NB4 (cell line): ENCODE results near the gene CAMK2N1.

Experiments used
- DNase-seq: peaks from one replicate; pipeline ENCODE4 v3.0.0; 2010; ENCODE audit warnings: low read depth
- H3K4me3 ChIP-seq: one replicate; pipeline ENCODE4 v1.5.1; 2011; ENCODE audit warnings: mild to moderate bottlenecking, low read depth, low read length, moderate library complexity
- MYC ChIP-seq: IDR thresholded peaks from 2 replicates; pipeline ENCODE4 v1.6.1; 2011; ENCODE audit warnings: low read depth, low read length
- POLR2A ChIP-seq: IDR thresholded peaks from 2 replicates; pipeline ENCODE4 v1.6.1; 2011; ENCODE audit warnings: mild to moderate bottlenecking; ENCODE audit not compliant: insufficient read length; ENCODE audit errors: extremely low read depth
- TF ChIP-seq, protein P1 (sequence below): IDR thresholded peaks from one replicate; pipeline ENCODE4 v1.5.1; 2012; ENCODE audit warnings: low read depth, low read length
- TF ChIP-seq, protein P2 (sequence below): IDR thresholded peaks from 2 replicates; pipeline ENCODE4 v1.6.1; 2011; ENCODE audit warnings: low read depth, low read length

The CAMK2N1 gene

DNA sequence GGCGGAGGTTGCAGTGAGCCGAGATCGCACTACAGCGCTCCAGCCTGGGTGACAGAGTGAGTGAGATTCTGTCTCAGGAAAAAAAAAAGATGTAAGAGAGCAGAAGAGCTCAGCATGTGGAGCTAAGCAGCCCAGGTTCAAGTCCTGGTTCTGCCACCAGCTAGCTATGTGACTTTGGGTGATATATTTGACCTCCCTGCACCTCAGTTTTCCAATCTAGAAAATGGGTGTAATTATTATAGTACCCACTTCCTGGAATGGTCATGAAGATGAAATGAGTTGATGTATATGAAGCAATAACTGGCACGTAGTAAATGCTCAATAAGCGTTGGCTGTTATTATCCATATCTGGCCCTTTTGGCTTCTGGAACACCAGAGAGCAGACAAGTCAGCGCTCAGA, 38.2 kb downstream of the CAMK2N1 start:
- DNase-seq: no peak
- TF ChIP-seq POLR2A: no peak
- TF ChIP-seq, protein P1, sequence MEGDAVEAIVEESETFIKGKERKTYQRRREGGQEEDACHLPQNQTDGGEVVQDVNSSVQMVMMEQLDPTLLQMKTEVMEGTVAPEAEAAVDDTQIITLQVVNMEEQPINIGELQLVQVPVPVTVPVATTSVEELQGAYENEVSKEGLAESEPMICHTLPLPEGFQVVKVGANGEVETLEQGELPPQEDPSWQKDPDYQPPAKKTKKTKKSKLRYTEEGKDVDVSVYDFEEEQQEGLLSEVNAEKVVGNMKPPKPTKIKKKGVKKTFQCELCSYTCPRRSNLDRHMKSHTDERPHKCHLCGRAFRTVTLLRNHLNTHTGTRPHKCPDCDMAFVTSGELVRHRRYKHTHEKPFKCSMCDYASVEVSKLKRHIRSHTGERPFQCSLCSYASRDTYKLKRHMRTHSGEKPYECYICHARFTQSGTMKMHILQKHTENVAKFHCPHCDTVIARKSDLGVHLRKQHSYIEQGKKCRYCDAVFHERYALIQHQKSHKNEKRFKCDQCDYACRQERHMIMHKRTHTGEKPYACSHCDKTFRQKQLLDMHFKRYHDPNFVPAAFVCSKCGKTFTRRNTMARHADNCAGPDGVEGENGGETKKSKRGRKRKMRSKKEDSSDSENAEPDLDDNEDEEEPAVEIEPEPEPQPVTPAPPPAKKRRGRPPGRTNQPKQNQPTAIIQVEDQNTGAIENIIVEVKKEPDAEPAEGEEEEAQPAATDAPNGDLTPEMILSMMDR: no peak
- TF ChIP-seq, protein P2, sequence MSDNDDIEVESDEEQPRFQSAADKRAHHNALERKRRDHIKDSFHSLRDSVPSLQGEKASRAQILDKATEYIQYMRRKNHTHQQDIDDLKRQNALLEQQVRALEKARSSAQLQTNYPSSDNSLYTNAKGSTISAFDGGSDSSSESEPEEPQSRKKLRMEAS: no peak
- TF ChIP-seq MYC: no peak
- H3K4me3 ChIP-seq: no peak overlapping the region

DNA sequence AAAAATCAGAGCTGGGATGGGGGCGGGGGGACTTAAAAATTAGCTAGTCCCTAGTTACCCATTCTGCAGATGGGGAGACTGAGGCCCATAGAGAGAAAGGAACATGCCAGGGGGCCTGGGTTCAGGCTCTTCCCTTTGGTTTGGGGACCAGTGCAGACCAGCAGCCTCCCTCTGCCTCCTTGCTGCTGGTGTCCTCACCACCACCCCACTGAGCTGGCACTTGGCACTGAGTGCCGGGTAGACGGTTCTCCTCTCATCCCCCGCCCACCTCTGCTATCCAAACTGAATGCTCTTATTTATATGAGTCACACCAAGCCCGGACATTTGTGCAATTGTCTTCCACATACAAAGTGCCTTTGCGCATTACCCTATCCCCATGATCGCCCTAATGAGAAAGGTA, 39.2 kb downstream of the CAMK2N1 start:
- DNase-seq: no peak

DNA sequence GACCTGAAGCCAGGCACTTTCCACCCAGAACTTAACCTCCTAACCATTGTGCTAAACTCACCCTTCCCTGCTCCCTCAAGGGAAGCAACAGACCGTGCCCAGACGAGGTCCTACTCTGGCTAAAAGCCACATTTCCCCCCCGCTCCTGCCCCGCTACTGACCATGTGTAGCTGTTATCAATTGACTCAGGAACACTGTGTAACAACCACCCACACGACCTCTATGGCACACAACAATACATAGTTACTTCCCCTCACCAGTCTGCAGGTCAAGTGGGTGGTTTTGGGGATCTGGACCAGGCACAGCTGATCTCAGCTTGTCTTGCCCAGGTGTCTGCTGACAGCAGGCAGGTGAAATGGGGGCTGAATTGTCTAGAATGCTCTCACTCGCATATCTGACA, 40.1 kb downstream of the CAMK2N1 start:
- no peak overlapping the region for H3K4me3 ChIP-seq
- DNase-seq: no peak
- TF ChIP-seq POLR2A: no peak
- TF ChIP-seq, protein P2: no peak
- TF ChIP-seq, protein P1: no peak

More for the DNA sequence above, 39.2 kb downstream of the CAMK2N1 start:
- no peak overlapping the region for H3K4me3 ChIP-seq
- TF ChIP-seq POLR2A (no peak), MYC (no peak)
- TF ChIP-seq, protein P1: no peak
- TF ChIP-seq, protein P2: no peak

DNA sequence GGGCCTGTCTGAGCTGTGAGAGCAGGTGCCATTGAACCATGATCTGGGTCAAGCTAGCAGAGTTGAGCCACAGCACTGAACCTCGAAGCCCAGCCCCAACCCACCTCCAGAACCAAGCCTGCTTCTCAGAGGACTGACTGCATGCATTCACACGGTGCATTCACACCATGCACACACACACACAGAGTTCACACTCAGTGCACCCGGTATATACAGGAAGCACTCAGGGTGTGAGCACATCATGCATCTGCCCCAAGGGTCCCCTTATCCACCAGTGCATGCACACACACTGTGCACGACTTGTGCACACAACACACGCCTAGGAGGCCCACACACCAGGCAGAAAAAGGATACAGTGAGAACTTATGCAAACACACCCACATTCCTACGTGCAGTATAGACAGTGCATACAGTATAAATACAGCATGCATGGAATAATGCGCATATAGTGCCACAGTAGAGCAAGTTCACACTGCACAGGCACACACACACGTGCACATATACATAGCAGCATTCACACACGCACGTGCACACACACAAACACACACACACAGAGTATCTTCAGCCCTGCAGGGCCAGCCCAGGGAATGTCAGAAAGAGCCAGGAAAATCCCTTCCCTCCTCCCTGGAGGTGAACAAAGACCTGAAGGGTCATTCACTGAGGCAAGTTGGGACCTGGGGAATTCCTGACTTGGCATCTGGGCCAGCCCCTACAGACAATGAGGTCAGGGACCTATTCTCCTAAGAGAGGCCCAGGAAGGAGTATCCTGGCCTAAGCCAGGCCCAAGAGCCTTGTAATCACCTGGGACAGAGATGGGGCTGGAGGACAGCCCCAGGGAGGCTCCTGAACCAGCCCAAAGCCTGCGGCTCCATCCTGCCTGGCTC, 42.1 kb downstream of the CAMK2N1 start:
- no peak for DNase-seq
- no peak for TF ChIP-seq MYC
- no peak for TF ChIP-seq POLR2A
- TF ChIP-seq, protein P1: no peak
- TF ChIP-seq, protein P2: no peak

DNA sequence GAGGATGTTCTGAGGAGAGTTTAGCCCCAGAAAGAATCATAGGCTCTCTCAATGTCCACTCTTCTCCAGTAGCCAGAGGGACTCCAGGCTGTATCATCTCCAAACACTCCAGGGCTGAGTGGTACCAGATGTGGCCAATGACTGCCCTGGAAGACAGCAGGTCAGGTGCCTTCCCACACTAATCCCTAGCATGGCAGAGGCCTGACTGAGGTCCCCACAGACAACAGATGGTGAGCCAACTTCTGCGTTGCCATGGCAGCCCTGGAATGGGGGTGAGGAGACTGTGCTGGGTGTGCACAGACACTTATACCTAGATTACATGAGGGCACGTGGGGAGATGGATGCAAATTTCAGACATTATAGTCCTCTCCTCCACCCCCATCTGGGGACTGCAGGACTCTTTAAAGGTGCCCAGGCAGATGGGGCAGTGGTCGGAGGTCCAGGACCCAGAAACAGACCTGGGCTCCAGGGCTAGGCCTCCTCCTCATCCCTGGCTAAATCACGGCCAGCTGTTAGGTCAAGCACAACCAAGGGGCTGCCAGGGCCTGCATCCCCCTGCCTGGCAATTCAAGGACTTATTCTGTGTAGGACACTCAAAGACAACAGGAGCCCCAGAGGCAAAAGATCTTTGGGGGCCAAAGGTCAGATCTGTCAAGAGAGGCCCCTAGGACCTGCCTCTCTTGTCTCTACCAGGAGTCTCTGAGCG, 42.9 kb downstream of the CAMK2N1 start:
- H3K4me3 ChIP-seq: no peak overlapping the region
- TF ChIP-seq POLR2A: no peak
- no peak for TF ChIP-seq MYC
- TF ChIP-seq, protein P1: no peak
- TF ChIP-seq, protein P2: no peak
- no peak for DNase-seq

More for the DNA sequence above, 42.1 kb downstream of the CAMK2N1 start:
- H3K4me3 ChIP-seq: no peak overlapping the region
